Inflammatory macrophage treated with lipopolysaccharide for 1 hour (primary cell): ENCODE data around the gene PPCDC.
"Not testable (repeated sequence)": the region's sequence is repeated elsewhere in the genome, so short reads cannot be mapped to it uniquely, and the experiment has no call there.

ENCODE experiments used
- DNase-seq, 2 donors: peaks; one replicate each; pipeline ENCODE4 v3.0.0-alpha.2; 2020 to 2022

PPCDC gene

DNA sequence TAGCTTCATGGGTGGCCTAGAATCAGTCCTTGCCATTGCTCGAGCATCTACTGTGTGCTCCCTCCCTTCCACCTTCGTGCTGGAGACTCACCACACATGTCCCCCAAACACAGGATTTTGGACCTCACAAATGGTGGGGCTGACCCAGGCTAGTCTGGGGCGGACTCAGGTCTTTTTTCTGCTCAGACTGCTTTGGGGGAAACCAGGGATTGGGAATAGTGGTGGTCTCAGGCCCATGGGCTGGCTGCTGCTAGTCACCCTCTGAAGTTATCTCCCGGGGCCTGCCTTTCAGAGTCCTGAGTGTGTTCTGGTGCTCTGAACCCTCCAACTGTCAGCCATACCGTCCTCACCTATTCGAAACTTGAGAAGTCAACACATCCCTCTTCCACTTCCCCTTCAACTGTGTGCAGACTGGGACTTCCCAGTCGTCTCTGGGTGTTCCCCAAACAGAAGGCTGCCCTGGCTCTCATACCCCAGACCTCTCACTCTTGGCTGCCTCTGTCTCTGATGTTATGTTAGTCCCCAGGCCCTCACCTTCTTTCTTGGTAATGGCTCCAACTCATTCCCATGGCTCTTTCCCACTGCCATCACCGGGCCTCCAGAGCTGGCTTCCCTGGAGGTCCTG is 46.0 kb downstream of the PPCDC start:
- peak; percentile 78 to 80 for DNase-seq

DNA sequence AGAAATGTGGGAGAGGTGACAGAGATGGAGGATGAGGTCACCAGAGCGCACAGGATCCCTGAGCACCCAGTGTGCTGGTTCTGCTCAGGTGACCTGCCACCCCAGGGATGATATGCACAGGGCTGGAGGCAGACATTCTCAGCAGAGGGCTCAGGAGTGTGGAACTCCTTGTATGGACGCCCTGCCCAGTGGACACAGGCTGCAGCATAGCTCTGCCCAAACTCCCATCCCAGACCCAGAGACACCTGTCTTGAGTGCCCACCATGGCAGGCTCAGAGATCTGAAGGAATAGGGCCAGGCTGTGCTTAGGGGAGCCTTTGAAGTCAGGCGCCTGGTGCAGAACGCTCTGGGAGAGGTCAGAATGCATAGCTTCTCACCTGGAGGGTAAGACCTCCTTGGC is 47.3 kb downstream of the PPCDC start:
- DNase-seq: no peak

DNA sequence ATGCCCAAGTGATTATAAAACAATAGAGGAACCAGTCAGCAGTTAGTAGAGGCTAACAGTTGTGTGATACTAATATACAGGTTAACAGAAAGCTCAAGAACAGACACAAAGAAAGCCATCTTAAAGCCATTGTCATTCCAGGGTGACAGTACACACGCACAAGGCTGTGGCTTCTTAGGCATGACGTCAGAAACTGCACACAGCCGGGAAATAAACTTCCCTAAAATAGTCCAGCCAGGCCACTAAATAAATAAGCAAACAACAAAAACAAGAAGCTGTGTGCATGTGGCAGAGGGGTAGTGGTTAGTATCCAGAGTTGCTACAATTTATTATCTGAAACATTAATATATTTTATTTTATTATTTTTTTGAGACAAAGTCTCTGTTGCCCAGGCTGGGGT is 49.8 kb downstream of the PPCDC start:
- DNase-seq: peak; percentile 80 to 86

DNA sequence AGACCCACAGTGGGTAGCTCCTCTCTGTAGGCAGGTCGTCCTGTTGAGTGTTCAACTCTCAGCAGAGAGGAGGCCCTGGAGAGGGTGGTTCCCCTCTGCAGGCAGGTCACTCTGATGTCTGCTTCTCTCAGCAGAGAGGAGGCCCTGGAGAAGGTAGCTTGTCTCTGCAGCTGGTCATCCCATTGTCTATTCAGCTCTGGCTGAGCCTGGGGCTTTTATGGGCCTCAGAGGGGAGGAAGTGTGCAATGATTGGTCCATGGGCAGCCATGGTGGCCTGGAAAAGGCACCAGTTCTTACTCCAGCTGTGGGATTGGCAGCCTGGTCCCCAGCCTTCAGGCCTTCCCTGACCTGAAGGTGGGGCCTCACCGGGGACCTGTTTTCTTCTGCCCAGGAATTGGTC is 52.9 kb downstream of the PPCDC start:
- DNase-seq: no peak

DNA sequence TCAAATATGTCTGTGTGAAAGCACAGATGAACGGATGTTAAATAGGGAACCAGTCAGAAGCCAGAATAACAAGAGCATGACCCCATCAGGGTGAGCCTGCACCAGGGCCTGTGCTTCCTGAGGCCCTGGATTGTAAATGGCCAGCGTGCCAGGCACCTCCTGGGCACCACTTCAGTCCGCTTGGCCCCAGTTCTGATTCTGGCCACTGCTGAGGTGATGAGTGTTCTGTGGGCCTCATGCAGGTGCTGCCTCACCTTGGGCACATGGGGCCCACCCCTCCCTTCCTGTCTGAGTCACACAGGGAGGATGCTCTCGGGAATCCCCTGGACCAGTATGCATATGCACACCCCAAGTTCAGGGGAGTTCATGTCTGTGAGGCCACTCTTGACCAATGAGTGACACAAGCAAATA is 54.2 kb downstream of the PPCDC start:
- peak in 1 of 2 donors; percentile 17 for DNase-seq

DNA sequence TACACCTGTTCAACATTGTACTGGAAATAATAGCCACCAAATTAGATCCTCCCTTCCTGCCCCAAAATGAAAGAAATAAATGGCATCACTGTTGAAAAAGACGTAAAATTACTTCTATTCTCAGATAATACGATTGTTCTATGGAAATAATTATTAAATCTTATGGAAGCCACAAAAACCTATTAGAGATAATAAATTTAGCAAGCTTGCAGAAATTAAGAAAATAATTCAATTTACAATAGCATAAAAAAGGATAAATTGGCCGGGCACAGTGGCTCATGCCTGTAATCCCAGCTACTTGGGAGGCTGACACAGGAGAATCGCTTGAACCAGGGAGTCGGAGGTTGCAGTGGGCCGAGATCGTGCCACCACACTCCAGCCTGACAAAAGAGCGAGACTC is 57.8 kb downstream of the PPCDC start:
- DNase-seq: no peak

DNA sequence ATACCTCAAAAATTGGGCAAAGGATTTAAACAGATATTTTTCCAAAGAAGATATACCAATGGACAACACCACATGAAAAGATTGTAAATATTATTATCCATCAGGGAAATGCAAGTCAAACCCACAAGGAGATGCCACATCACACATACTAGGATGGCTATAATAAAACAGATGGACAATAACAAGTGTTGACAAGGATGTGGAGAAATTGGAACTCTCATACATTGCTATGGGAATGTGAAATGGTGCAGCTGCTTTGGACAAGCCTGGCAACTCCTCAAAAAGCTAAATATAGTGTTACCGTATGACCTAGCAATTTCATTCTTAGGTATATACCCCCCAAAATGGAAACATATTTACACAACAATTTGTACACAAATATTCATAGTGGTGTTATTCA is 59.3 kb downstream of the PPCDC start:
- DNase-seq: no peak

- not testable (repeated sequence) for DNase-seq
Measured at GRCh38 chr15:75085708-75086107, 62.3 kb downstream of the PPCDC start.

GRCh38 chr15:75089456-75090387 is 66.3 kb downstream of the PPCDC start:
- DNase-seq: no peak

DNA sequence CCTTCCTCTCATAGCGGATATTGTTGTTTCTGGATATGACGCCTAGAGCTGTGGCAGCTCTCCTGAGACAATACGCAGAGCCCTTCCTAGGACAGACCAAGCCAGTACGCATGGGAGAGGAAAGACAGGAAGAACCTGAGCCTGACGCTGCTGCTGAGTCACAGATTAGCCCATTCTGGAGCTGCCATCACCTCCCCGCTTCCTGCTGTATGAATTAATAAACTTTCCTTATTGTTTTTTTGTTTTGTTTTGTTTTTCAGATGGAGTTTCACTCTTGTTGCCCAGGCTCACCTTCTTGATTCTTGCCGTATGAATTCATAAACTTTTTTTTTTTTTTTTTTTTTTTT is 67.0 kb downstream of the PPCDC start:
- peak; percentile 88 to 89 for DNase-seq

DNA sequence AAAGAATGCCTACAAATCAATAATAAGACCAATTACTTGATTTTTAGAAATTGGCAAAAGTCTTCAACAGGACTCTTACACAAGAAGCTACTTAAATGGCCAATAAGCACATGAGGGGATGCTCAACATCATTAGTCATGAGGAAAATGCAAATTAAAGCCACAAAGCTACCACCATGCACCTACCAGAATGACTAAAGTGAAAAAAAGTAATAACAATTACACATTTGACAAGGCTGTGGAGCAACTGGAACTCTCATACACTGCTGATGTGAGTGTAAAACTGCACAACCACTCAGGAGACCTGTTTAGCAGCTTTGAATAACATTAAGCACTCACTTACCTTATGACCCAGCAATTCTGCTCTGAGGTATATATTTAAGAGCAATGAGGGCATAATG is 68.4 kb downstream of the PPCDC start:
- peak; percentile 27 to 50 for DNase-seq

- not testable (repeated sequence) for DNase-seq
Measured at GRCh38 chr15:75094961-75095478, 71.6 kb downstream of the PPCDC start.

DNA sequence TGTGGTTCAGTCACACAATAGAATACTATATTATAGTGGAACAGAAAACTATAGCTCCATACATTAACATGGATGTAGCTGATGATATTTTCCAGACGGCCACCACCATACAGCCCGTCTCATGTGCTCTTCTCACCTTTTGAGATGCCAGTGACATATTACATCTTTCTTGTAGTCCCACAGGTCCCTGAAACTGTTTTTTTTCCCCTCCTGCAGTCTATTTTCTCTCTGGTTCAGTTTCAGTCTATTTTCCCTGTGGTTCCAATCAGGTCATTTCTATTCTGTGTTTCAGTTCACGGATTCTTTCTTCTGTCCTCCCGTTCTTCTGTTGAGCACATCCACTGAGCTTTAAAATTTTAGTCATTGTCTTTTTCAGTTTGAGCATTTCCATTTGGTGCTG is 72.2 kb downstream of the PPCDC start:
- DNase-seq: no peak

GRCh38 chr15:75097939-75098338 is 74.5 kb downstream of the PPCDC start:
- DNase-seq: no peak

DNA sequence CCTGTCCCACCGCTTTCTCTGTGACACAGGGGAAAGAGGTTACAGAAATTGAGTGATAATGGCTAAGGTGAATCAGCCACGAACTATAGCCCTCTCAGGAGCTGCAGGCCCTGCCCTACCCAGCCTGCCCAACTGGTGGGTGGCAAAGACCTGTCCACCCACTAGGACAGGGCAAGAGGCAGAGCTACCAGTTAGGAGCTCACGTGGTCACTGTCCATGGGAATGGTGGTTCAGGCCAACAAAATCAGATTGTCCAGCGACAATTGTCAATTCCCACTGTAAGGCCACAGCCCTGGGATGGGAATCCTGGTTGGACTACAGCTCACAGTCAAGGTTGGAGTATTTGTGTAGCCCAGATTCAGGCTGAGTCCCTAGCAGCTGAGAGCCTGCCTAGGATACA is 75.0 kb downstream of the PPCDC start:
- no peak for DNase-seq
